Lower leg skin (tissue), 4 donors: ENCODE data around the gene SUMO3. TPM values are rescaled to one million over a fixed set of nuclear protein-coding genes. Genes with fewer than 3 reads are reported as not detected.
A peak's percentile ranks its signal among the peaks of the same experiment; 100 is the strongest.

Source experiments
- DNase-seq, 2 donors: peaks; one replicate each; pipeline ENCODE4 v3.0.0-alpha.2; 2019; ENCODE audit warnings: low spot score in 2 of 2
- H3K4me3 ChIP-seq: fragments of 200-600 bp; sonication (generic); 2 replicates; pipeline ENCODE4 v1.5.1; 2017; ENCODE audit warnings: mild to moderate bottlenecking, low read depth; ENCODE audit not compliant: poor library complexity, severe bottlenecking
- POLR2A ChIP-seq, 2 donors: fragments of 450-650 bp; IDR thresholded peaks; one replicate each; pipeline ENCODE4 v1.6.1; 2016 to 2017; ENCODE audit warnings: antibody characterized with exemption in 2 of 2, mild to moderate bottlenecking in 1 of 2, moderate library complexity in 1 of 2
- WGBS, 2 donors: methylation state at CpG; one replicate each; pipeline ENCODE4 v1.1.5; 2018; 5-methylcytosine and 5-hydroxymethylcytosine counted together
- intact Hi-C: fragments of 100-400 bp; cut with DNase I; formaldehyde crosslinking; loops from one replicate; pipeline ENCODE4 v1.15.0; 2023; ENCODE audit warnings: low total_unique reads
- total RNA-seq, 4 donors: library from RNA; depleted of rRNA; stranded (reverse); fragments of >200 nt; gene quantifications; one replicate each; pipeline ENCODE4 v1.1.0, GENCODE V29; 2016
- TF ChIP-seq, protein P1 (sequence below), 3 donors: fragments of 450-650 bp; IDR thresholded peaks; one replicate each; pipeline ENCODE4 v1.5.1; 2016; ENCODE audit warnings: antibody characterized with exemption in 3 of 3, mild to moderate bottlenecking in 3 of 3, moderate library complexity in 2 of 3

SUMO3 gene
- total RNA-seq, 4 donors from 2014 or later, result 35.6 to 52.6 (median 42.5) TPM

DNA sequence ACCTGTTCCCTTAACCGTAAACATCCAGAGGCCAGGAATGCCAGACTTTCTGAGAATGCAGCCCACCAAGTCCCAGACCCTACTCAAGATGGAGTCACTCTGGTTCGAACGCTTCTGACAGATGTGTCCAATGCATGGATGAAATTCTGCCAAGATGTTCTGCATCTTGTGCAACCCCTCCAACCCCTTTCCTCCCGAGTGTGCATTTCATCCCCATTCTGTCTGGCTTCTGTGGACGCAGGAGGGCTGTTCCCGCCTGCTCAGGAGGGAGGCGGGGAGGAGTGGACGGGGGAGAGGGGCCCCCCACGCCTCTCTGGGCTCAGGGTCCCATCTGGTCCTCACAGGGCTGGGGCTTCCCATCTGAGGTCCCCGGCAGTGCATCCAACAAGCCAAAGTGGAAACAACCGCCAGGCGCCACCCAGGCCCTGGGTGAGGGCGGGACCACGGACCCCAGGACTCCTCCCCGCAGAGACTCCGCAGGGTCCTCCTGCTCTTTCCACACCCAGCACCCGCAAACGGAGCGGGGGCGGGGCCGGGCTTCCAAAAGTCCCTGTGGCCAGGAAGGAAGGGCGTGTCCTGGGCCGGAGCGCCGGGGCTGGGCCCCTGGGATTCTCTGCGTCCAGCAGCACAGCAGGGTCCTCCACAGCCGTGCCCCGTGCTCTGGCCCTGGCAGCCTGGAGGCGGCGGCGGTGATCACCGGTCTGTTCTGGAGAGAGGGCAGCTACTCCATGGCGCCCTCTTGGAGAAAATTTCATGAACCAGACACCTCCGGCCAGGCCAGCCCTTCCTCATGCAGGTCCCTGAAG, 27.8 kb upstream of the SUMO3 start:
- intact Hi-C loops, result no loop called here
- DNase-seq, result peak in 1 of 2 donors; percentile 92

DNA sequence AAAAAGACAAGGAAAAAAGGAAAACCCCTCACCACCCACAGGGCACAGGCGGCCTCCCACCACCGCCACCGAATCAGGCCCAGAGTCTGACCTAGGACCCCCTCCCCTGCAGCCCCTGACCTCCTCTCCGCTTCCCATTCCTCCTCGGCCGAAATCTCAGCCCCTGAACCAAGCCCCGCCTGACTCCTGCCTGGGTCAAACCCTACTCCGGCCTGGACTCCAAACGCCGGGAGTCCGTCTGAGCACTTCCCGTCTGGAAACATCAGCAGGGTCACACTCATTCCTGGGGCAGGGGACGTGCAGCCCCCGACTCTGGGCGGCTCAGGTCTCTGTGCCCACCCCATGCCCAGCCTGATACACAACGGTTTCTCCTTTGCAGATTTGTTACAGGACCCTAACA, 26.4 kb upstream of the SUMO3 start:
- H3K4me3 ChIP-seq, result no peak overlapping the region
- no peak for TF ChIP-seq POLR2A (IDR thresholded peaks at IDR 0.05)
- TF ChIP-seq, protein P1, sequence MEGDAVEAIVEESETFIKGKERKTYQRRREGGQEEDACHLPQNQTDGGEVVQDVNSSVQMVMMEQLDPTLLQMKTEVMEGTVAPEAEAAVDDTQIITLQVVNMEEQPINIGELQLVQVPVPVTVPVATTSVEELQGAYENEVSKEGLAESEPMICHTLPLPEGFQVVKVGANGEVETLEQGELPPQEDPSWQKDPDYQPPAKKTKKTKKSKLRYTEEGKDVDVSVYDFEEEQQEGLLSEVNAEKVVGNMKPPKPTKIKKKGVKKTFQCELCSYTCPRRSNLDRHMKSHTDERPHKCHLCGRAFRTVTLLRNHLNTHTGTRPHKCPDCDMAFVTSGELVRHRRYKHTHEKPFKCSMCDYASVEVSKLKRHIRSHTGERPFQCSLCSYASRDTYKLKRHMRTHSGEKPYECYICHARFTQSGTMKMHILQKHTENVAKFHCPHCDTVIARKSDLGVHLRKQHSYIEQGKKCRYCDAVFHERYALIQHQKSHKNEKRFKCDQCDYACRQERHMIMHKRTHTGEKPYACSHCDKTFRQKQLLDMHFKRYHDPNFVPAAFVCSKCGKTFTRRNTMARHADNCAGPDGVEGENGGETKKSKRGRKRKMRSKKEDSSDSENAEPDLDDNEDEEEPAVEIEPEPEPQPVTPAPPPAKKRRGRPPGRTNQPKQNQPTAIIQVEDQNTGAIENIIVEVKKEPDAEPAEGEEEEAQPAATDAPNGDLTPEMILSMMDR (IDR thresholded peaks at IDR 0.05), result no peak
- no peak for DNase-seq
- WGBS, 2 donors, result 75 to 79% methylated on average over 16 of the region's 16 CpGs
- intact Hi-C loops, result loop anchor here (1.0 kb wide), 1 partner anchor 40 kb away; no protein-coding TSS in a partner anchor

More for the DNA sequence above, 27.8 kb upstream of the SUMO3 start:
- no peak for TF ChIP-seq POLR2A (IDR thresholded peaks at IDR 0.05)
- TF ChIP-seq, protein P1 (IDR thresholded peaks at IDR 0.05), result no peak
- no peak overlapping the region for H3K4me3 ChIP-seq
- 6 to 8% methylated on average over 27 to 28 of the region's 34 CpGs for WGBS, 2 donors

DNA sequence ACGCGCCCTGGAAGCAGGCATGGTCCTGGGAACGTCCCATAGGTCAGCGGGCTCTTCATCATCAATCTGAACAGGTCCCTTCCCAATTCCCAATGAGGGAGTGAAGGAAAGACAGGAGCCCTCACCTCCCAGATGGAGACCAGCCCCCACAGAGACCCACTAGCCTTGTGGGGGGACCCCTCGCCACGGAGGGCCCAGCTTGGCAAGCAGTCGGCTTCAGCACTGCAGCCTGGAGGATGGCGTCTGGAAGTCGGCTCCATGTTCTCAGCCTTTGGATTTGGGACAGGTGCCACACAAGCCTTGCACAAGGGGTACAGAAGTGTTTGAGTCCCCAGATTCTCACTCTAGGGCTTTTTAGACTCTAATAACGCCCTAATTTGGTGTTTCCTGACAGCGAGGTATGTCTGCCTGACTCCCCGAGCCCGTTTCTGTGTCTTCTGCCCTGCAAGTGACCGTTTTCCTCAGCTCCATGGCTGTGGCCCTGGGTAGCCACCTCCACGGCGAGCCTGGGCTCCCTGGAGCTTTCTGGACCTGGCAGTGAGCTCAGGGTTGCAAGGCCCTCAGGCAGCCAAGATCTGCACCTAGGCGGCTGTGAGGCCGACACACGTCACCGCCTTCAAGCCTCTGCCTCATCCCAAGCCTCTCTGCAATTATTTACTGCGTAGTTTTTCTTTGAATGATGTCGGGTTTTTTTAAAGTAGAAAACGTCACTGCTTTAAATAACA, 25.0 kb upstream of the SUMO3 start:
- no peak for TF ChIP-seq POLR2A (IDR thresholded peaks at IDR 0.05)
- TF ChIP-seq, protein P1 (IDR thresholded peaks at IDR 0.05), result no peak
- WGBS, 2 donors, result 72 to 79% methylated on average over 23 of the region's 23 CpGs
- intact Hi-C loops, result no loop called here
- DNase-seq, result no peak
- H3K4me3 ChIP-seq, result no peak overlapping the region

GRCh38 chr21:44842087-44842486, 24.2 kb upstream of the SUMO3 start:
- no peak overlapping the region for H3K4me3 ChIP-seq
- 83 to 87% methylated on average over 10 of the region's 10 CpGs for WGBS, 2 donors
- no peak for DNase-seq
- TF ChIP-seq POLR2A (IDR thresholded peaks at IDR 0.05), result no peak
- TF ChIP-seq, protein P1 (IDR thresholded peaks at IDR 0.05), result no peak
- intact Hi-C loops, result no loop called here

- TF ChIP-seq POLR2A (IDR thresholded peaks at IDR 0.05), result no peak
- TF ChIP-seq, protein P1 (IDR thresholded peaks at IDR 0.05), result no peak
- no peak overlapping the region for H3K4me3 ChIP-seq
- no peak for DNase-seq
- 77 to 83% methylated on average over 10 to 11 of the region's 11 CpGs for WGBS, 2 donors
- intact Hi-C loops, result no loop called here
Observed at GRCh38 chr21:44840771-44841170, 22.9 kb upstream of the SUMO3 start.
